GM19455 (cell line): Measurements from ENCODE around the gene TUBB8.
"Not testable (repeated sequence)": the region's sequence is repeated elsewhere in the genome, so short reads cannot be mapped to it uniquely, and the experiment has no call there.

ENCODE experiments used
- ATAC-seq: cut with Tn5 transposase; IDR thresholded peaks from one replicate; pipeline ENCODE4 v1.9.1; 2021; ENCODE audit not compliant: unreplicated experiment

TUBB8 gene

DNA sequence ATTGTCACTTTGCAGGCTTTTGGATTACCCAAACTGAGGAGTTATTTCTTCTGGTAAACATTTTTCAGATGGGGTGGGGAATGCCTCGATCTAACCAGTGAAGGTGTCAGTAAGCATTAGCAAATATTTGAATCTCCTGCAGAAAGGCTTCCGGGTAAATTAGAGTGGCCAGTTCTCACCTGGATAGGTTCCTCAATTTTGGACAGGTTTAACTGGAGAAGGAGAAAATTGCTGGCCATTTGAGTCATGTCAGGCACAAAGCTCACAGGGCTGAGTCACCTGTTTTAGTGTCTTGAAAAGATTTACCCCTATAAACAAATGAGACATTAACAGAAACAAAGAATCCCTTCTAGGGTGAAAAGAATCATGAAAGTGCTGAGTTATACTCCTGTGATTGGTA is 830 bp upstream of the TUBB8 start:
- not testable (repeated sequence) for ATAC-seq

DNA sequence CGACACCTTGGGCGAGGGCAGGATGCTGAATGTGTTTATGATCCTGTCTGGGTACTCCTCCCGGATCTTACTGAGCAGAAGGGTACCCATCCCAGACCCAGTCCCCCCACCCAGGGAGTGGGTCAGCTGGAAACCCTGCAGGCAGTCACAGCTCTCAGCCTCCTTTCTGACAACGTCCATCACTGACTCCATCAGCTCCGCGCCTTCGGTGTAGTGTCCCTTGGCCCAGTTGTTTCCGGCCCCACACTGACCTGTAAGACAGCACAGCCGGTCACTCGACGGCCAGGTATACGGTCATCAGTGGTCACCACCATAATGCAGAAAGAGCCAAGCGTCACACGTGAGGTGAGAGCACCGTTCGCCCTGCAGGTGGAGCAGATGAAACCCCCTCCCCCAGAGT is 1.2 kb downstream of the TUBB8 start:
- ATAC-seq, result not testable (repeated sequence)

DNA sequence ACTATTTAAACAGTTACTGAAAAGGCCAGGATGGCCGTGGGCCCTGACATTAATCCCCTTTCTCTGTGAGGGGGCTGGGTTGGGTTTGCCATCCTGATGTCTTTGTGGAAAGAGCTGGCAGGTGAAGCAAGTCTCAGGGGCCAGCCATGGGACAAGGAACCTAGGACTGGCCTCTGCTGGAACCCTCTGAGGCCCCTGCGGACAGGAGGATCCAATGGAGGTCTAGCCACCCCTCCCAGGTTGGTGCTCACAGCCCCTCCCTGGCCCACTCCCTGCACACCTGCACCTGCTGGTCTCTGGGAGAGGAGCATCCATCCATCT is 35.8 kb downstream of the TUBB8 start:
- ATAC-seq, result not testable (repeated sequence)

DNA sequence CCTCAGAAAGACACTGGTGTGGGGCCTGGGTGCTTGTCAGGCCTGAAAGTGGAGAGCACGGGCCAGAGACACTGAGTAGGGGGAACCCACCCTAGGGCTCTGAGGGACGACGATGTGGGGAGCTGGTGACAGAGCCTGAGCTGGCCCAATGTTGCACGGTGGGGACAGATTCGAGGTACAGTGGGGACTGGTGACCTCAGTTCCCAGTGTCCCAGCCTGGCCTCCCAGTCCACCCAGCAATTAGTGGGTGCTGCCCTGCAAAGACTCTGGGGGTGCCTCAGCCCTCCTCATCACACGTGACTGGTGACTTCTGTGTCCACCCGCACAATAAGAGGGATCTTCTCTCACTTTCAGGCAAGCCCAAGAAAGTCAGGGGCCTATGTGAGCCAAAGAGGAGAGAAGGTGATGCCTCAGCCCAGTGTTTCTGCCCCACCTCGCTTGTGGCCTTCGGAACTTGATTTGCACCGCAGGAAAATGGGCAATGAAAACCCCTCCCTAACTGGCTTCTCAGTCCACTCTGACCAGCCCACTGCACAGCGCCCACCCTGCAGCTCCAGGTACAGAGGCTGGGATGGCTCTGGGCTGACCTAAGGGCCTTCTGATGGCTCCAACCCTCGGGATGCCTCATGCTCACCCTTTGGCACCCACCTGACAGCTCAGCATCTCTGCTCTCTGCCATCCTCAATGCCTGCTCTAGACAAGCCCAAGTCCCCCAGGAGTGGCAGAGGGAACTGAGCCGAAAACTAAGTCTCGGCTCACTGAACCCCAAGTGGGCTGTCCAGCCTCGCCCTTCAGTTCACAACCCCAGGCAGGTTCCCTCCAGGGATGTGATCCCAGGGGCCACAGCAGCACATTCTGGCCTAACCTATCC is 36.4 kb downstream of the TUBB8 start:
- ATAC-seq, result not testable (repeated sequence)

DNA sequence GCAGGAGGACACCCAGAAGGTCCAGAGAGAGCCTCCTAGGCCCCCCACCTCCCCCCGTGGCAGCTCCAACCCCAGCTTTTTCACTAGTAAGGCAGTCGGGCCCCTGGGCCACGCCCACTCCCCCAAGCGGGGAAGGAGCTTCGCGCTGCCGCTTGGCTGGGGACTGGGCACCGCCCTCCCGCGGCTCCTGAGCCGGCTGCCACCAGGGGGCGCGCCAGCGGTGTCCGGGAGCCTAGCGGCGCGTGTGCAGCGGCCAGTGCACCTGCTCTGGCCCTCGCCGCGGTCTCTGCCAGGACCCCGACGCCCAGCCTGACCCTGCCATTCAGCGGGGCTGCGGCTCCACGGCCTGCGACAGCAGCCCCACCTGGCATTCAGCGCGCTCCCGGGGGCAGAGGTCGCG is 37.8 kb downstream of the TUBB8 start:
- ATAC-seq, result not testable (repeated sequence)

DNA sequence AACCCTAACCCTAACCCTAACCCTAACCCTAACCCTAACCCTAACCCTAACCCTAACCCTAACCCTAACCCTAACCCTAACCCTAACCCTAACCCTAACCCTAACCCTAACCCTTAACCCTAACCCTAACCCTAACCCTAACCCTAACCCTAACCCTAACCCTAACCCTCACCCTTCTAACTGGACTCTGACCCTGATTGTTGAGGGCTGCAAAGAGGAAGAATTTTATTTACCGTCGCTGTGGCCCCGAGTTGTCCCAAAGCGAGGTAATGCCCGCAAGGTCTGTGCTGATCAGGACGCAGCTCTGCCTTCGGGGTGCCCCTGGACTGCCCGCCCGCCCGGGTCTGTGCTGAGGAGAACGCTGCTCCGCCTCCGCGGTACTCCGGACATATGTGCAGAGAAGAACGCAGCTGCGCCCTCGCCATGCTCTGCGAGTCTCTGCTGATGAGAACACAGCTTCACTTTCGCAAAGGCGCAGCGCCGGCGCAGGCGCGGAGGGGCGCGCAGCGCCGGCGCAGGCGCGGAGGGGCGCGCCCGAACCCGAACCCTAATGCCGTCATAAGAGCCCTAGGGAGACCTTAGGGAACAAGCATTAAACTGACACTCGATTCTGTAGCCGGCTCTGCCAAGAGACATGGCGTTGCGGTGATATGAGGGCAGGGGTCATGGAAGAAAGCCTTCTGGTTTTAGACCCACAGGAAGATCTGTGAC is 38.7 kb downstream of the TUBB8 start:
- not testable (repeated sequence) for ATAC-seq
